Kidney epithelial cell (primary cell): ENCODE data around the gene LDB2. TPM values are rescaled to one million over a fixed set of nuclear protein-coding genes. Genes with fewer than 3 reads are reported as not detected.

Source experiments
- DNase-seq: peaks from one replicate; pipeline ENCODE4 v3.0.0-alpha.2; 2010; ENCODE audit warnings: low read depth
- H3K27me3 ChIP-seq: 2 replicates; pipeline ENCODE4 v1.6.0; 2011; ENCODE audit warnings: low read length; ENCODE audit not compliant: control insufficient read depth, insufficient read depth
- H3K36me3 ChIP-seq: 2 replicates; pipeline ENCODE4 v1.5.1; 2011; ENCODE audit warnings: low read length; ENCODE audit not compliant: control insufficient read depth, insufficient read depth
- H3K4me3 ChIP-seq: 2 replicates; pipeline ENCODE4 v1.5.1; 2011; ENCODE audit warnings: low read depth, mild to moderate bottlenecking, control low read depth, low read length
- total RNA-seq: library from RNA; depleted of rRNA; stranded (reverse); fragments of >200 nt; gene quantifications from 2 replicates; pipeline ENCODE4 v1.2.3, GENCODE V29; 2015
- TF ChIP-seq, protein P1 (sequence below): IDR thresholded peaks from 2 replicates; pipeline ENCODE4 v1.5.1; 2011; ENCODE audit warnings: mild to moderate bottlenecking, moderate library complexity, low read length, control low read depth, inconsistent platforms; ENCODE audit not compliant: insufficient read depth, poor library complexity, severe bottlenecking

Gene LDB2
- total RNA-seq, 1 donor from 2014 or later, result 0.46 TPM

DNA sequence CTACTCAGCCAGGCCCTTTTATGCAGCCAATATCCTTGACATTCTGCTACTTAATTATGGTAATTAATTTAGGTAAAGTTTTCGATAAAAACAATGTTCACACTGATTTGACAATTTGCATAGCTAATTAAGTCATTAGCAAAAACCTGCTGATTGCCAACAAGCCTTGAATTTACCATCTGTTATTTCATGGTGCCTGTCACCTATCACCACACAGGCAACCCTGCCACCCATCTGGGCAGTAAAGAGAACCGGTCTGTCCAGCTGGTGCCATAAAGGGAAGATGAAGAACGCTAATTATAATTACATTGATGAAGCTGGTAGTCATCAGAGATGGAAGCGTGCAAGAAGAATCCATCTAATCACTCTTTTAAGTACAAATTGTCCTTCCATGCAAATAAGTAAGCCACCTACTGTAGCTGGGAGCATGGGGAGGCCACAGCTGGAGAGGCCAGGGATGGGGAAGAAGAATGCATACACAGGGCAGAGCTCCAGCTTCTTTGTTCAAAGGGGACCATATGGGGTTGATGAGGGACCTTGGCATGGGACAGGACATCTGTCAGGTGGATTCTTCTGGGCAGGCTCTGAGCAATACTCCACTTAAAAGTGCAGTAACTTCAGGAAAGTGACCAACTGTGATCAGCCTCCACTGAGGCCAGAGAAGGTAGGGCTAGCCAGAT lies 394.9 kb downstream of the LDB2 start:
- DNase-seq, result no peak
- TF ChIP-seq, protein P1, sequence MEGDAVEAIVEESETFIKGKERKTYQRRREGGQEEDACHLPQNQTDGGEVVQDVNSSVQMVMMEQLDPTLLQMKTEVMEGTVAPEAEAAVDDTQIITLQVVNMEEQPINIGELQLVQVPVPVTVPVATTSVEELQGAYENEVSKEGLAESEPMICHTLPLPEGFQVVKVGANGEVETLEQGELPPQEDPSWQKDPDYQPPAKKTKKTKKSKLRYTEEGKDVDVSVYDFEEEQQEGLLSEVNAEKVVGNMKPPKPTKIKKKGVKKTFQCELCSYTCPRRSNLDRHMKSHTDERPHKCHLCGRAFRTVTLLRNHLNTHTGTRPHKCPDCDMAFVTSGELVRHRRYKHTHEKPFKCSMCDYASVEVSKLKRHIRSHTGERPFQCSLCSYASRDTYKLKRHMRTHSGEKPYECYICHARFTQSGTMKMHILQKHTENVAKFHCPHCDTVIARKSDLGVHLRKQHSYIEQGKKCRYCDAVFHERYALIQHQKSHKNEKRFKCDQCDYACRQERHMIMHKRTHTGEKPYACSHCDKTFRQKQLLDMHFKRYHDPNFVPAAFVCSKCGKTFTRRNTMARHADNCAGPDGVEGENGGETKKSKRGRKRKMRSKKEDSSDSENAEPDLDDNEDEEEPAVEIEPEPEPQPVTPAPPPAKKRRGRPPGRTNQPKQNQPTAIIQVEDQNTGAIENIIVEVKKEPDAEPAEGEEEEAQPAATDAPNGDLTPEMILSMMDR, result no peak
- no peak overlapping the region for H3K4me3 ChIP-seq
- no peaks in the 10 kb centered on the region for H3K36me3 ChIP-seq
- no peaks in the 10 kb centered on the region for H3K27me3 ChIP-seq

DNA sequence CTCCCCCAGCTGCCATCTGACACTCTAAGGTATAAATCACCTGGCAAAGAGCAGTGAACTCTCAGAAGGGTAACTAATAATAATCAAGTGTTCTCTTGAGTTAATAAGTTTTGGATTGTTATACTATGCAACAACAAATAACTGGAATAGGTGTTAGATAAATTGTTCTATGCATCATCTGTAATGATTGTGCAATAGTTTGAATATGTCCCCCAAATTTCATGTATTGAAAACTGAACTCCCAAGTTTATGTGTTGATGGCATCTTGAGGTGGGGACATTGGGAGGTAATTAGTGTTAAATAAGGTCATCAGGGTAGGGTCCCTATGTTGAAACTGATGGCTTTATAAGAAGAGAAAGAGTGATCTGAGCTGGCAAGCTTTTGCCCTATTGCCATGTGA lies 399.5 kb downstream of the LDB2 start:
- no peak overlapping the region for H3K4me3 ChIP-seq
- DNase-seq, result no peak
- TF ChIP-seq, protein P1, result no peak
- H3K36me3 ChIP-seq, result no peaks in the 10 kb centered on the region
- no peaks in the 10 kb centered on the region for H3K27me3 ChIP-seq

DNA sequence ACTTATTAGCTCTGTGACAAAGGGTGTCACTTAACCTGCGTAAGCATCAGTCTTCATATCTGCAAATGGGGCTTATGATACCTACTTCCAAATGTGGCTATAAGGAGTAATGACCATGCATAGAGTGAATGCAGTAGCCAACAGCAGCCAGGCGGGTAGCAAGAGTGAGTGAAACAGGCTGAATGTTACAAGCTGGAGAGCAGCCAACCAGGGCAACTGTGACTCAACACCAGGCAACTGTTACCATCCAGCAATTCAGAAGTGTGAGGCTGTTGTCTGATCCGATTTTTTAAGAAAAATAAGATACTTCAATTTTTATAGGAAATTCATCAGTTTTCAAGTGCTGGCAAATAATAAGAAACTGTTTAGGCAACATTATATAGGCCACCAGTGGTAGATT lies 401.9 kb downstream of the LDB2 start:
- Histone ChIP-seq H3K36me3 (no peaks in the 10 kb centered on the region), H3K27me3 (no peaks in the 10 kb centered on the region), H3K4me3 (no peak overlapping the region)
- TF ChIP-seq, protein P1, result no peak
- peak; percentile 4 for DNase-seq

DNA sequence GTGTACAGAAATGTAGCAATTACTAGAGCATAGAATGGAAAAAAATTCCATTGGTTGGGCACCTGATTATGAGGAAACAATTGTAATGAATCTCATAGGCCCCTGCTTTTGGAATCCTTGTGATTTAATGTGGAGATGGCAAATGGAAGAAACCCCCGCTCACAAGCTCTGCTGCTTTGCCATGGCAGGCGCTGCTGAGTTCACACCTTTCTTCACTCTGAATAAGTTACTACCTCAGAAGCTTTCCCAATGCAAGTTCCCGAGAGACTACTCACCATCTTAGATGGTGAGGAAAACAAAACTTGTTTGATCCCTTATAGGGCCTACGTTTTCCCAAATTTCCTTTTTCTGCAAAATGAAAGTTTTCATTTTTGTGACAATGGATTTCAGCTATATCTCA lies 405.6 kb downstream of the LDB2 start:
- Histone ChIP-seq H3K4me3 (no peak overlapping the region), H3K36me3 (no peaks in the 10 kb centered on the region), H3K27me3 (no peaks in the 10 kb centered on the region)
- no peak for DNase-seq
- TF ChIP-seq, protein P1, result no peak

DNA sequence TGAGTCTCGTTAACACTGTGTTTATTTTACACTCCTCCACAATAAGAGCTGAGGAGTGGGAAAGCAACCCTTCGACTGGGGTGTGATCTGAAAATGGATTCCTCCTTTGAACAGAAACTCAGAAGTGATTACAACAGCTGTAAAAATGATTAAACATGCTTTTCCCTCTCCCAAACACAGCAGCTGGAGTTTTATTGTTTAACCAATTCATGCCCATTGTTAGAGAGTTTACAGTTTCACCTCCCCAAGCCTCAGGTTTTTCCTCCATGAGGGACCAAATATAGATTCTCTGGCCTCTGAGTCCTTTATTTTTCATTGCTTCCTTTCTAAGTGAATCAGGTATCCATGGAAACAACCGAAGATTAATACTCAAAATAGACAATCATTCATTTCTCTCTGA lies 409.2 kb downstream of the LDB2 start:
- DNase-seq, result no peak
- no peaks in the 10 kb centered on the region for H3K36me3 ChIP-seq
- no peak overlapping the region for H3K4me3 ChIP-seq
- no peaks in the 10 kb centered on the region for H3K27me3 ChIP-seq
- TF ChIP-seq, protein P1, result no peak

DNA sequence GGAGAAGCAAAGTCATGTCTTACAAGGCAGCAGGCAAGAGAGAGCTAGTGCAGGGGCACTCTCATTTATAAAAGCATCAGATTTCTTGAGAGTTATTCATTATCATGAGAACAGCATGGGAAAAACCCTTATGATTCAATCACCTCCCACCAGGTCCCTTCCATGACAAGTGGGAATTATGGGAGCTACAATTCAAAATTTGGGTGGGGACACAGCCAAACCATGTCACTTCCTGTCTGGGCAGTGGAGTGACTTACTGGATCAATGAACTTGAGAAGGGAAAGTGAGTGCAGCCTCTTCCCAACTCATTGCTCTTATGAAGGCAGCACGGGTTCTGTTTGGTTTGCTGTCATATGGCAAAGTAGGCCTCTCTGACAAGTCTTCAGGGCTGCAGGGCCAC lies 410.4 kb downstream of the LDB2 start:
- Histone ChIP-seq H3K27me3 (no peaks in the 10 kb centered on the region), H3K36me3 (no peaks in the 10 kb centered on the region), H3K4me3 (no peak overlapping the region)
- DNase-seq, result no peak
- TF ChIP-seq, protein P1, result no peak
